MCF 10A (cell line): ENCODE measurements around the gene NFIA. TPM values are rescaled to one million over a fixed set of nuclear protein-coding genes. Genes with fewer than 3 reads are reported as not detected.

Experiments used
- BruUV-seq: library from RNA; stranded (reverse); fragments of 400-500 nt; replicated peaks from 2 replicates; lab custom pipeline; 2021; lab: Mats Ljungman, UMichigan
- CTCF ChIA-PET: fragments of 300-600 bp; sonication (Branson Sonifier 250); formaldehyde crosslinking; extraction: SDS; loops from one replicate; lab custom pipeline; 2021; ENCODE audit warnings: antibody characterized with exemption, inconsistent platforms; lab: Yijun Ruan, JAX
- POLR2A ChIA-PET: fragments of 300-600, 350-650 bp; sonication (Branson Sonifier 250); formaldehyde crosslinking; extraction: SDS; loops from one replicate; lab custom pipeline; 2020; ENCODE audit warnings: antibody characterized with exemption, inconsistent platforms; lab: Yijun Ruan, JAX
- DNase-seq: peaks from one replicate; pipeline ENCODE4 v3.0.0-alpha.2; 2018; ENCODE audit not compliant: unreplicated experiment
- H3K27ac Mint-ChIP-seq: one replicate; pipeline ENCODE4 v1.8.0; 2022; ENCODE audit warnings: mild to moderate bottlenecking, low read depth, mixed read lengths; ENCODE audit not compliant: unreplicated experiment
- H3K27me3 Mint-ChIP-seq: one replicate; pipeline ENCODE4 v1.8.0; 2022; ENCODE audit warnings: mixed read lengths; ENCODE audit not compliant: insufficient read depth, unreplicated experiment
- H3K36me3 Mint-ChIP-seq: one replicate; pipeline ENCODE4 v1.8.0; 2022; ENCODE audit warnings: mild to moderate bottlenecking, moderate library complexity, mixed read lengths; ENCODE audit not compliant: insufficient read depth, unreplicated experiment
- H3K4me1 Mint-ChIP-seq: one replicate; pipeline ENCODE4 v1.8.0; 2022; ENCODE audit warnings: mixed read lengths; ENCODE audit not compliant: insufficient read depth, unreplicated experiment
- H3K4me3 Mint-ChIP-seq: one replicate; pipeline ENCODE4 v1.8.0; 2022; ENCODE audit warnings: mild to moderate bottlenecking, moderate library complexity, mixed read lengths; ENCODE audit not compliant: unreplicated experiment
- H3K9me3 Mint-ChIP-seq: one replicate; pipeline ENCODE4 v1.8.0; 2022; ENCODE audit warnings: mixed read lengths; ENCODE audit not compliant: unreplicated experiment
- CTCF ChIP-seq: fragments of 200-600 bp; IDR thresholded peaks from one replicate; pipeline ENCODE4 v1.8.0; 2022; ENCODE audit warnings: antibody characterized with exemption, mild to moderate bottlenecking; ENCODE audit not compliant: unreplicated experiment
- intact Hi-C: fragments of 100-400 bp; cut with micrococcal nuclease; formaldehyde crosslinking; loops from 2 replicates; pipeline ENCODE4 v1.14.1; 2022
- total RNA-seq: library from RNA; stranded (reverse); gene quantifications from 2 replicates; pipeline ENCODE4 v1.2.3, GENCODE V29; 2022

The NFIA gene
- total RNA-seq, 1 experiment from 2014 or later, result 54.8 TPM

- TF ChIP-seq CTCF, result no peak
- BruUV-seq, result no TSS peak
- no peaks in the 10 kb centered on the region for H3K36me3 Mint-ChIP-seq
- H3K9me3 Mint-ChIP-seq, result no peaks in the 10 kb centered on the region
- H3K4me3 Mint-ChIP-seq, result no peak overlapping the region
- ChIA-PET POLR2A (interaction anchor here (0.9 to 1.1 kb wide), 2 partner anchors 9 to 11 kb away, joined by 3 read pairs; no protein-coding TSS in a partner anchor), CTCF (interaction anchor here (0.9 to 1.0 kb wide), 2 partner anchors 78 to 81 kb away, joined by 4 read pairs; no protein-coding TSS in a partner anchor)
- no peak overlapping the region for H3K27ac Mint-ChIP-seq
- H3K4me1 Mint-ChIP-seq, result peaks cover 6% of the 10 kb centered on the region
- no peaks in the 10 kb centered on the region for H3K27me3 Mint-ChIP-seq
- intact Hi-C loops, result no loop called here
- no peak for DNase-seq
These were observed 424.7 kb downstream of the NFIA start for GRCh38 chr1:61506944-61507500.
